Kidney epithelial cell (primary cell): ENCODE measurements around the gene NTRK3. TPM values are rescaled to one million over a fixed set of nuclear protein-coding genes. Genes with fewer than 3 reads are reported as not detected.
"Not testable (repeated sequence)": the region's sequence is repeated elsewhere in the genome, so short reads cannot be mapped to it uniquely, and the experiment has no call there.

Source experiments
- DNase-seq: peaks from one replicate; pipeline ENCODE4 v3.0.0-alpha.2; 2010; ENCODE audit warnings: low read depth
- H3K27me3 ChIP-seq: 2 replicates; pipeline ENCODE4 v1.6.0; 2011; ENCODE audit warnings: low read length; ENCODE audit not compliant: control insufficient read depth, insufficient read depth
- H3K36me3 ChIP-seq: 2 replicates; pipeline ENCODE4 v1.5.1; 2011; ENCODE audit warnings: low read length; ENCODE audit not compliant: control insufficient read depth, insufficient read depth
- H3K4me3 ChIP-seq: 2 replicates; pipeline ENCODE4 v1.5.1; 2011; ENCODE audit warnings: low read depth, mild to moderate bottlenecking, control low read depth, low read length
- CTCF ChIP-seq: IDR thresholded peaks from 2 replicates; pipeline ENCODE4 v1.5.1; 2011; ENCODE audit warnings: mild to moderate bottlenecking, moderate library complexity, low read length, control low read depth, inconsistent platforms; ENCODE audit not compliant: insufficient read depth, poor library complexity, severe bottlenecking
- total RNA-seq: library from RNA; depleted of rRNA; stranded (reverse); fragments of >200 nt; gene quantifications from 2 replicates; pipeline ENCODE4 v1.2.3, GENCODE V29; 2015

NTRK3 gene
- total RNA-seq, 1 donor from 2014 or later, result not detected

GRCh38 chr15:88042047-88042446, 214.5 kb downstream of the NTRK3 start:
- DNase-seq, result no peak
- Histone ChIP-seq H3K4me3 (no peak overlapping the region), H3K36me3 (no peaks in the 10 kb centered on the region), H3K27me3 (no peaks in the 10 kb centered on the region)
- TF ChIP-seq CTCF, result no peak

- no peak for DNase-seq
- no peak overlapping the region for H3K4me3 ChIP-seq
- no peaks in the 10 kb centered on the region for H3K27me3 ChIP-seq
- no peak for TF ChIP-seq CTCF
- H3K36me3 ChIP-seq, result no peaks in the 10 kb centered on the region
These were observed 216.0 kb downstream of the NTRK3 start for GRCh38 chr15:88040516-88040915.

DNA sequence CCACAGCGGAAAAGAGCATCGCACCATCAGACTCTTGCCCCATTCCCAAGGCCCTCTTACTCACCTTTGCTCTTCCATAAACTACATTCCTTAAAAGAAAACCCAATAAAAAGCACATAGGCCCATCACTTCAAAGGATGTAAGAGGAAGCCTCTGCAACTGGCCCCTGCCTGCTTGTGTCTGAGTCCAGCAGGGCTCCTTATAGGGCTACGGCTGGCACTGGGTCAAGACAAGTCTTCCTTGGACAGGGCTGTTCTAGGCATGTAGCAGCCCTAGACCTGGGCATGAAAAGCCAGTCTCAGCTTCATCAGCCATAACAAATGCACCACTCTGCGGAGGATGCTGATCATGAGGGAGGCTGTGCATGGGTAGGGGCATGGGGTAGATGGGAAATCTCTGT, 218.3 kb downstream of the NTRK3 start:
- no peak for TF ChIP-seq CTCF
- Histone ChIP-seq H3K27me3 (no peaks in the 10 kb centered on the region), H3K4me3 (no peak overlapping the region), H3K36me3 (no peaks in the 10 kb centered on the region)
- no peak for DNase-seq

DNA sequence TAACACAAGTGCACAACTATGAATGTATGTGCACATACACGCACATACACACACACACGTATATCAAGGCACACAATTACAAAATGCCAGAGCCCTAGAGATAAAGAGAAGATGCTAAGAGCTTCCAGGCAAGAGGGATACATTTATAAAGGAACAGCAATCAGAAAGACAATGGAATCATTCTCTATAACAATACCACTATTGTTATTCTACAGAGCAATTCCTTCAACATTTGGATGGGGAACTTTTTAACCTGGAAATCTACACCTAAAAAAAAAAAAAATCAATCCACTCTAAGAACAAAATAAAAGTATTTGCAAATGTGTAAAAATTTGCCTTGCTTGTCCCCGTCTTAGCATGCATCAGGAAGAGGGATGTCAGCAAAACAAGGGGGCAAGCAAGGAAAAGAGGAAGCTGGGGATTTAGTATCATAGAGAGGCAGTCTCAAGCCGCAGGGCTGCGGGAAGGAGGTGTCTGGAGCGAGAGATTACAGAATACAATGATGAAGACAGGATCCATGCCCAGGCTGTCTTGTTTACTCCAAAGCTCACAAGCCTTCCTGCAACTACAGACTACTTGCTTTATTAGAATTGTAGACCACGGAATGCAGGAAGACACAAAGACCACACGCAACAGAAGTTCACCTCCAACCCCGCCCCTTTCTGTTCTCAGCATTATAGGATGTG, 220.2 kb downstream of the NTRK3 start:
- no peak for TF ChIP-seq CTCF
- H3K36me3 ChIP-seq, result no peaks in the 10 kb centered on the region
- no peak overlapping the region for H3K4me3 ChIP-seq
- H3K27me3 ChIP-seq, result no peaks in the 10 kb centered on the region
- DNase-seq, result no peak

- no peaks in the 10 kb centered on the region for H3K36me3 ChIP-seq
- DNase-seq, result no peak
- no peak overlapping the region for H3K4me3 ChIP-seq
- TF ChIP-seq CTCF, result no peak
- H3K27me3 ChIP-seq, result no peaks in the 10 kb centered on the region
These were observed 221.2 kb downstream of the NTRK3 start for GRCh38 chr15:88035381-88035780.

GRCh38 chr15:88033421-88033820, 223.1 kb downstream of the NTRK3 start:
- H3K27me3 ChIP-seq, DNase-seq: not testable (repeated sequence)

More at GRCh38 chr15:88033421-88033820, 223.1 kb downstream of the NTRK3 start:
- H3K36me3 ChIP-seq, H3K4me3 ChIP-seq: not testable (repeated sequence)
